HepG2 (cell line): Measurements from ENCODE around the gene MEGF6. TPM values are rescaled to one million over a fixed set of nuclear protein-coding genes. Genes with fewer than 3 reads are reported as not detected.

ENCODE experiments used
- ATAC-seq: fragments of 200-7000 bp; cut with Tn5 transposase; 3 replicates; pipeline ENCODE4 v1.9.1; 2020; ENCODE audit warnings: mild to moderate bottlenecking, moderate library complexity
- BruUV-seq: library from RNA; stranded (reverse); fragments of 400-500 nt; replicated peaks from 2 replicates; lab custom pipeline; 2021; lab: Mats Ljungman, UMichigan
- CTCF ChIA-PET: fragments of 300-600 bp; formaldehyde crosslinking; extraction: SDS; loops from one replicate; lab custom pipeline; 2021; ENCODE audit warnings: low total read pairs, inconsistent platforms, low intra/inter-chr PET ratio; lab: Yijun Ruan, JAX
- POLR2A ChIA-PET: fragments of 350-600 bp; sonication (Branson Sonifier 250); formaldehyde crosslinking; loops from one replicate; lab custom pipeline; 2020; ENCODE audit warnings: antibody characterized with exemption, inconsistent platforms; lab: Yijun Ruan, JAX
- DNase-seq: peaks from one replicate; pipeline ENCODE4 v3.0.0-alpha.2; 2015; ENCODE audit warnings: low spot score
- FAIRE-seq: peaks from 3 replicates; lab custom pipeline; 2011; peaks lifted over from hg19 to GRCh38; lab: Jason Lieb, UNC
- H2AFZ ChIP-seq: one replicate; pipeline ENCODE4 v1.6.1; 2011; ENCODE audit warnings: low read length, inconsistent platforms
- H3K27ac ChIP-seq: fragments of 300-600 bp; 3 replicates; pipeline ENCODE4 v1.8.0; 2011; ENCODE audit warnings: mixed run types, mild to moderate bottlenecking, mixed read lengths, low read length, inconsistent platforms; ENCODE audit not compliant: insufficient read depth; ENCODE audit errors: extremely low read length
- H3K27me3 ChIP-seq, 2 experiments: fragments of 200-600 bp in 1 of 2; 2 replicates in 1 of 2; 3 replicates in 1 of 2; pipeline versions ENCODE4 v1.6.0 to v1.8.0; 2011; ENCODE audit warnings: low read length in 2 of 2, mild to moderate bottlenecking in 2 of 2, moderate library complexity in 2 of 2, inconsistent platforms in 1 of 2; ENCODE audit not compliant: insufficient read depth in 2 of 2, control insufficient read depth in 1 of 2
- H3K36me3 ChIP-seq, 2 experiments: fragments of 200-600 bp in 1 of 2; replicated peaks in 1 of 2; 2 replicates in 1 of 2; 3 replicates in 1 of 2; pipeline versions ENCODE4 v1.5.1 to v1.8.0; 2011; ENCODE audit warnings: low read length in 2 of 2, inconsistent platforms in 1 of 2; ENCODE audit not compliant: insufficient read depth in 2 of 2, control insufficient read depth in 1 of 2
- H3K4me1 ChIP-seq: 2 replicates; pipeline ENCODE4 v1.5.1; 2012; ENCODE audit warnings: low read length, inconsistent platforms; ENCODE audit not compliant: insufficient read depth
- H3K4me2 ChIP-seq: 2 replicates; pipeline ENCODE4 v1.6.0; 2011; ENCODE audit warnings: low read depth, low read length, inconsistent platforms
- H3K4me3 ChIP-seq, 3 experiments: fragments of 200-600 bp in 1 of 3; sonication (generic), shearing (Covaris generic) in 1 of 3; replicated peaks in 1 of 3; 2 replicates each; pipeline ENCODE4 v1.5.1; 2011 to 2016; ENCODE audit warnings: low read length in 3 of 3, inconsistent platforms in 2 of 3, low read depth in 2 of 3, mild to moderate bottlenecking in 2 of 3, control low read depth in 1 of 3, mixed read lengths in 1 of 3; ENCODE audit not compliant: insufficient read depth in 1 of 3
- H3K79me2 ChIP-seq: one replicate; pipeline ENCODE4 v1.6.1; 2011; ENCODE audit warnings: low read length, inconsistent platforms; ENCODE audit not compliant: insufficient read depth
- H3K9ac ChIP-seq: 2 replicates; pipeline ENCODE4 v1.6.0; 2011; ENCODE audit warnings: mild to moderate bottlenecking, low read depth, low read length, inconsistent platforms; ENCODE audit not compliant: insufficient read depth
- H3K9me3 ChIP-seq: 2 replicates; pipeline ENCODE4 v1.5.1; 2012; ENCODE audit warnings: mild to moderate bottlenecking, low read length
- H4K20me1 ChIP-seq: 2 replicates; pipeline ENCODE4 v1.6.0; 2011; ENCODE audit warnings: inconsistent platforms, mild to moderate bottlenecking, low read length, moderate library complexity; ENCODE audit not compliant: insufficient read depth
- DMTF1 ChIP-seq: sonication (generic); formaldehyde crosslinking; IDR thresholded peaks from 2 replicates; pipeline ENCODE4 v1.4.0; 2020; ENCODE audit warnings: mild to moderate bottlenecking, missing genetic modification reagents
- EP300 ChIP-seq, 3 experiments: sonication (generic) in 1 of 3; formaldehyde crosslinking in 1 of 3; IDR thresholded peaks; 2 replicates each; pipeline versions ENCODE4 v1.5.1 to v1.6.1; 2011 to 2020; ENCODE audit warnings: low read depth in 2 of 3, low read length in 2 of 3, borderline replicate concordance in 1 of 3, improper control_type of control experiment in 1 of 3, mild to moderate bottlenecking in 1 of 3, missing genetic modification reagents in 1 of 3, moderate library complexity in 1 of 3
- GPN1 ChIP-seq: sonication (generic); formaldehyde crosslinking; IDR thresholded peaks from 2 replicates; pipeline ENCODE4 v1.5.1; 2020; ENCODE audit warnings: missing genetic modification reagents, borderline replicate concordance
- XRCC5 ChIP-seq: fragments of 200-400 bp; formaldehyde crosslinking; optimal IDR thresholded peaks from 2 replicates; pipeline ENCODE3; 2017; ENCODE audit warnings: mild to moderate bottlenecking, low read length
- ZFP82 ChIP-seq: sonication (generic); formaldehyde crosslinking; IDR thresholded peaks from 2 replicates; pipeline ENCODE4 v1.5.1; 2020; ENCODE audit warnings: mild to moderate bottlenecking, missing genetic modification reagents, borderline replicate concordance
- ZFX ChIP-seq: sonication (generic); formaldehyde crosslinking; IDR thresholded peaks from 2 replicates; pipeline ENCODE4 v1.4.0; 2020; ENCODE audit warnings: mild to moderate bottlenecking, low read depth, missing genetic modification reagents, moderate library complexity
- ZNF292 ChIP-seq: sonication (generic); formaldehyde crosslinking; IDR thresholded peaks from 2 replicates; pipeline ENCODE4 v1.8.1; 2022; ENCODE audit warnings: mild to moderate bottlenecking, low read depth, missing genetic modification reagents, borderline replicate concordance
- ZNF335 ChIP-seq: sonication (generic); formaldehyde crosslinking; IDR thresholded peaks from 2 replicates; pipeline ENCODE4 v1.4.0; 2020; ENCODE audit warnings: missing genetic modification reagents
- ZNF572 ChIP-seq: sonication (generic); formaldehyde crosslinking; IDR thresholded peaks from 2 replicates; pipeline ENCODE4 v1.5.1; 2020; ENCODE audit warnings: mild to moderate bottlenecking, missing genetic modification reagents
- ZZZ3 ChIP-seq: sonication (generic); formaldehyde crosslinking; IDR thresholded peaks from 2 replicates; pipeline ENCODE4 v1.4.0; 2020; ENCODE audit warnings: missing genetic modification reagents, mild to moderate bottlenecking, borderline replicate concordance
- WGBS: methylation state at CpG from one replicate; pipeline ENCODE4 v1.1.6; 2017; ENCODE audit warnings: low lambda C conversion rate; 5-methylcytosine and 5-hydroxymethylcytosine counted together
- in situ Hi-C: cut with HindIII; loops from 2 replicates; pipeline ENCODE4 v1.10.0; 2017; ENCODE audit warnings: low pct_unique_long_range_greater_than_20kb; ENCODE audit not compliant: extremely low pct_ligation_motif_present
- intact Hi-C: fragments of 100-400 bp; cut with micrococcal nuclease; formaldehyde crosslinking; loops from one replicate; pipeline ENCODE4 v1.10.0; 2022; ENCODE audit not compliant: unreplicated experiment
- polyA plus RNA-seq, 8 experiments: library from polyadenylated mRNA; depleted of rRNA in 3 of 8; stranded (reverse) in 7 of 8; unstranded in 1 of 8; fragments of >200 nt; fragmentation: Illumina TruSeq in 4 of 8; extraction: Trizol in 4 of 8; gene quantifications; 2 replicates each; pipeline versions ENCODE4 v1.2.1 to v1.2.3, GENCODE V29; 2011 to 2016; ENCODE audit warnings: low read depth in 4 of 8, missing spikeins in 1 of 8, mixed read lengths in 1 of 8; ENCODE audit not compliant: insufficient read depth in 1 of 8
- total RNA-seq, 5 experiments: library from RNA; depleted of rRNA; stranded (reverse); fragments of >200 nt; fragmentation: Illumina TruSeq; extraction: Trizol; gene quantifications; 2 replicates each; pipeline ENCODE4 v1.2.3, GENCODE V29; 2016; ENCODE audit warnings: low read depth in 1 of 5
- TF ChIP-seq, protein P1 (sequence below): sonication (generic); formaldehyde crosslinking; IDR thresholded peaks from 2 replicates; pipeline ENCODE4 v1.4.0; 2020; ENCODE audit warnings: low read depth, mild to moderate bottlenecking, missing genetic modification reagents

The MEGF6 gene
- total and polyA plus RNA-seq, 2 of the 13 experiments (the other 11 are each of a cell fraction or from before 2014, with no cell fraction given) = 1.9 TPM

DNA sequence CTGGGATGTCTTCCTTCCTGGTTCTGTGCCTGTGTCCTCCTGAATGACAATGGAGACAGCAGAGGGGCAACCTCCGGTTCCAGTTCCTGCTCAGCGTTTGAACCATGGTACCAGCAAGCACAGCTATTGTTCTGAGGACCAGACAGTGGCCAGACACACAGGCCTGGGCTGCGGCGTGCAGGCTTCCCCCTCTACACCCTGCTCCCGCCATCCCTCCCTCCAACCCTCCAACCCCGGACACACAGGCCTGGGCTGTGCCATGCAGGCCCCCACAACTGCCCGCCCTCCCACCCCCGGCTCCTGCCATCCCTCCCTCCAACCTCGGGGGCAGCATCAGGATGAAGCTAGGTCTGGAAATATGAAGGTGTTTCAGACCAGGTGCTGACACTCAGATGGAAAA is 5.6 kb upstream of the MEGF6 start:
- H3K4me3 ChIP-seq = no peak overlapping the region
- ATAC-seq = no peak
- H3K36me3 ChIP-seq = no peaks in the 10 kb centered on the region
- no peak overlapping the region for H3K27ac ChIP-seq
- 21% methylated on average over 5 of the region's 9 CpGs for WGBS
- peaks cover 18 to 66% of the 10 kb centered on the region in 2 experiments for H3K27me3 ChIP-seq
- H3K79me2 ChIP-seq = no peaks in the 10 kb centered on the region
- BruUV-seq = no TSS peak
- ChIA-PET POLR2A (no interaction called here), CTCF (interaction anchor here (1.0 kb wide), 1 partner anchor 52 kb away, joined by 3 read pairs; no protein-coding TSS in a partner anchor)
- intact Hi-C loops (loop anchor here (5.0 kb wide), 1 partner anchor 125 kb away; no protein-coding TSS in a partner anchor), in situ Hi-C loops (no loop called here)
- FAIRE-seq = no peak
- TF ChIP-seq ZFX (CRISPR knock-in tag) (no peak), EP300 (IDR thresholded peaks at IDR 0.05; ENCODE audit: low read depth in 2 of 2, low read length in 2 of 2) (no peak), EP300 (CRISPR knock-in tag; IDR thresholded peaks at IDR 0.05; ENCODE audit: borderline replicate concordance) (no peak), GPN1 (CRISPR knock-in tag) (no peak), ZNF335 (no peak), DMTF1 (CRISPR knock-in tag) (no peak), ZNF572 (CRISPR knock-in tag) (no peak), ZNF292 (CRISPR knock-in tag) (no peak), XRCC5 (no peak), ZZZ3 (no peak), ZFP82 (CRISPR knock-in tag) (no peak)
- TF ChIP-seq, protein P1, sequence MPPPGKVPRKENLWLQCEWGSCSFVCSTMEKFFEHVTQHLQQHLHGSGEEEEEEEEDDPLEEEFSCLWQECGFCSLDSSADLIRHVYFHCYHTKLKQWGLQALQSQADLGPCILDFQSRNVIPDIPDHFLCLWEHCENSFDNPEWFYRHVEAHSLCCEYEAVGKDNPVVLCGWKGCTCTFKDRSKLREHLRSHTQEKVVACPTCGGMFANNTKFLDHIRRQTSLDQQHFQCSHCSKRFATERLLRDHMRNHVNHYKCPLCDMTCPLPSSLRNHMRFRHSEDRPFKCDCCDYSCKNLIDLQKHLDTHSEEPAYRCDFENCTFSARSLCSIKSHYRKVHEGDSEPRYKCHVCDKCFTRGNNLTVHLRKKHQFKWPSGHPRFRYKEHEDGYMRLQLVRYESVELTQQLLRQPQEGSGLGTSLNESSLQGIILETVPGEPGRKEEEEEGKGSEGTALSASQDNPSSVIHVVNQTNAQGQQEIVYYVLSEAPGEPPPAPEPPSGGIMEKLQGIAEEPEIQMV (CRISPR knock-in tag) = no peak
- no peak overlapping the region for H3K4me2 ChIP-seq
- no peak for DNase-seq
- H2AFZ ChIP-seq = no peak overlapping the region
- H3K9me3 ChIP-seq = no peaks in the 10 kb centered on the region
- H3K4me1 ChIP-seq = peaks cover 43% of the 10 kb centered on the region
- no peak overlapping the region for H3K9ac ChIP-seq
- H4K20me1 ChIP-seq = no peaks in the 10 kb centered on the region; the same call in 1 of the 2 replicates
